ENCODE measurements around the gene SMAD1.

DNA sequence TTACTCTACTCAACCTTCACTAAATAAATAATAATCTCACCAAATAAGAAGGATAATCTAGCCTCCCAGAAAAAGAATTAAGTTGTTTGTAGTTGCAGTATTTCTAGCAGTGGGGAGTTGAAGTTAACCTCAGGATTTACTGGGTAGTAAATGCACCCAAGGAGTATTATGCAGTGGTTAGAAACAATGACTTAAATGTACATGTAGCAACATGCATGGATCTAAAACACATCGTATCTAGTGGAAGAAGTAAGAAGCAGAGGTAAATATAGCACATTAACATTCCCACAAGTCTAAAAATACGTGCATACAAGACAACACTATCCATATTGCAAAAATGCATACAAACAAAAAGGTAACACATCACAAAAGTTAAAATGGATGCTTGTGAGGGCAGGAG is 44.2 kb upstream of the SMAD1 start:
- TF ChIP-seq EZH2 (IDR thresholded peaks at IDR 0.05; ENCODE audit: low read length) = no peak
- TF ChIP-seq, protein P1, sequence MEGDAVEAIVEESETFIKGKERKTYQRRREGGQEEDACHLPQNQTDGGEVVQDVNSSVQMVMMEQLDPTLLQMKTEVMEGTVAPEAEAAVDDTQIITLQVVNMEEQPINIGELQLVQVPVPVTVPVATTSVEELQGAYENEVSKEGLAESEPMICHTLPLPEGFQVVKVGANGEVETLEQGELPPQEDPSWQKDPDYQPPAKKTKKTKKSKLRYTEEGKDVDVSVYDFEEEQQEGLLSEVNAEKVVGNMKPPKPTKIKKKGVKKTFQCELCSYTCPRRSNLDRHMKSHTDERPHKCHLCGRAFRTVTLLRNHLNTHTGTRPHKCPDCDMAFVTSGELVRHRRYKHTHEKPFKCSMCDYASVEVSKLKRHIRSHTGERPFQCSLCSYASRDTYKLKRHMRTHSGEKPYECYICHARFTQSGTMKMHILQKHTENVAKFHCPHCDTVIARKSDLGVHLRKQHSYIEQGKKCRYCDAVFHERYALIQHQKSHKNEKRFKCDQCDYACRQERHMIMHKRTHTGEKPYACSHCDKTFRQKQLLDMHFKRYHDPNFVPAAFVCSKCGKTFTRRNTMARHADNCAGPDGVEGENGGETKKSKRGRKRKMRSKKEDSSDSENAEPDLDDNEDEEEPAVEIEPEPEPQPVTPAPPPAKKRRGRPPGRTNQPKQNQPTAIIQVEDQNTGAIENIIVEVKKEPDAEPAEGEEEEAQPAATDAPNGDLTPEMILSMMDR (optimal IDR thresholded peaks at IDR 0.05 in 1 of 3, IDR thresholded peaks at IDR 0.05 in 1 of 3, conservative IDR thresholded peaks at IDR 0.05 in 1 of 3; ENCODE audit: extremely low read depth in 1 of 3, insufficient read depth in 2 of 3, low read length in 3 of 3) = no peak

Measured in keratinocyte (primary cell).